Skeletal muscle satellite cell (primary cell): ENCODE results near the gene CES1.
"Not testable (repeated sequence)": the region's sequence is repeated elsewhere in the genome, so short reads cannot be mapped to it uniquely, and the experiment has no call there.

Source experiments
- H3K27me3 ChIP-seq: 2 replicates; pipeline ENCODE4 v1.7.0; 2013; ENCODE audit warnings: low read length; ENCODE audit not compliant: control insufficient read depth, insufficient read depth
- H3K36me3 ChIP-seq: 2 replicates; pipeline ENCODE4 v1.7.0; 2013; ENCODE audit warnings: mild to moderate bottlenecking, control low read depth, low read length; ENCODE audit not compliant: insufficient read depth
- H3K4me1 ChIP-seq: 2 replicates; pipeline ENCODE4 v1.7.0; 2013; ENCODE audit warnings: low read length; ENCODE audit not compliant: control insufficient read depth, insufficient read depth
- H3K4me2 ChIP-seq: 2 replicates; pipeline ENCODE4 v1.7.0; 2013; ENCODE audit warnings: mild to moderate bottlenecking, low read length
- H3K4me3 ChIP-seq: 2 replicates; pipeline ENCODE4 v1.7.0; 2013; ENCODE audit warnings: low read length
- H3K9ac ChIP-seq: 2 replicates; pipeline ENCODE4 v1.7.0; 2013; ENCODE audit warnings: mild to moderate bottlenecking, low read depth, low read length, moderate library complexity
- H3K9me3 ChIP-seq: replicated peaks from 2 replicates; pipeline ENCODE4 v1.7.0; 2013; ENCODE audit warnings: mild to moderate bottlenecking, control low read depth, low read length

Gene CES1

GRCh38 chr16:55782091-55782792 lies 50.7 kb downstream of the CES1 start:
- H3K9ac ChIP-seq, H3K4me3 ChIP-seq, H3K27me3 ChIP-seq, H3K4me2 ChIP-seq, H3K36me3 ChIP-seq, H3K9me3 ChIP-seq, H3K4me1 ChIP-seq: not testable (repeated sequence)

GRCh38 chr16:55781456-55781855 lies 51.4 kb downstream of the CES1 start:
- not testable (repeated sequence) for H3K4me3 ChIP-seq, H3K9ac ChIP-seq, H3K9me3 ChIP-seq, H3K36me3 ChIP-seq, H3K4me2 ChIP-seq, H3K4me1 ChIP-seq, H3K27me3 ChIP-seq

GRCh38 chr16:55780095-55780407 lies 52.8 kb downstream of the CES1 start:
- not testable (repeated sequence) for H3K9me3 ChIP-seq, H3K4me1 ChIP-seq, H3K4me3 ChIP-seq, H3K36me3 ChIP-seq, H3K4me2 ChIP-seq, H3K9ac ChIP-seq, H3K27me3 ChIP-seq

- no peaks in the 10 kb centered on the region for H3K27me3 ChIP-seq
- no peak overlapping the region for H3K9ac ChIP-seq
- no peak overlapping the region for H3K4me2 ChIP-seq
Measured at GRCh38 chr16:55779402-55780094, 53.3 kb downstream of the CES1 start.

GRCh38 chr16:55778757-55779156 lies 54.1 kb downstream of the CES1 start:
- H3K9me3 ChIP-seq, result no peaks in the 10 kb centered on the region
- no peak overlapping the region for H3K4me2 ChIP-seq
- no peaks in the 10 kb centered on the region for H3K36me3 ChIP-seq
- H3K27me3 ChIP-seq, result no peaks in the 10 kb centered on the region
- H3K4me1 ChIP-seq, result no peaks in the 10 kb centered on the region
- no peak overlapping the region for H3K4me3 ChIP-seq
- H3K9ac ChIP-seq, result no peak overlapping the region

More at GRCh38 chr16:55779402-55780094, 53.3 kb downstream of the CES1 start:
- Histone ChIP-seq H3K4me3 (no peak overlapping the region), H3K4me1 (no peaks in the 10 kb centered on the region), H3K36me3 (no peaks in the 10 kb centered on the region), H3K9me3 (no peaks in the 10 kb centered on the region)

GRCh38 chr16:55775857-55776256 lies 57.0 kb downstream of the CES1 start:
- H3K36me3 ChIP-seq, result no peaks in the 10 kb centered on the region
- H3K27me3 ChIP-seq, result no peaks in the 10 kb centered on the region
- no peaks in the 10 kb centered on the region for H3K4me1 ChIP-seq
- H3K9me3 ChIP-seq, result no peaks in the 10 kb centered on the region
- H3K4me2 ChIP-seq, result no peak overlapping the region
- H3K9ac ChIP-seq, result no peak overlapping the region
- no peak overlapping the region for H3K4me3 ChIP-seq

GRCh38 chr16:55773859-55774549 lies 58.9 kb downstream of the CES1 start:
- no peaks in the 10 kb centered on the region for H3K9me3 ChIP-seq
- H3K4me1 ChIP-seq, result no peaks in the 10 kb centered on the region
- H3K4me2 ChIP-seq, result no peak overlapping the region
- H3K27me3 ChIP-seq, result no peaks in the 10 kb centered on the region
- H3K9ac ChIP-seq, result no peak overlapping the region
- H3K4me3 ChIP-seq, result no peak overlapping the region
- H3K36me3 ChIP-seq, result no peaks in the 10 kb centered on the region

GRCh38 chr16:55765161-55765560 lies 67.7 kb downstream of the CES1 start:
- H3K9me3 ChIP-seq, result no peaks in the 10 kb centered on the region
- no peaks in the 10 kb centered on the region for H3K36me3 ChIP-seq
- no peaks in the 10 kb centered on the region for H3K27me3 ChIP-seq
- no peak overlapping the region for H3K4me2 ChIP-seq
- H3K9ac ChIP-seq, result no peak overlapping the region
- H3K4me1 ChIP-seq, result no peaks in the 10 kb centered on the region
- H3K4me3 ChIP-seq, result no peak overlapping the region

- Histone ChIP-seq H3K36me3 (no peaks in the 10 kb centered on the region), H3K4me1 (no peaks in the 10 kb centered on the region), H3K27me3 (no peaks in the 10 kb centered on the region), H3K9ac (no peak overlapping the region), H3K9me3 (no peaks in the 10 kb centered on the region), H3K4me2 (no peak overlapping the region), H3K4me3 (no peak overlapping the region)
Measured at GRCh38 chr16:55760310-55761001, 72.4 kb downstream of the CES1 start.

GRCh38 chr16:55759965-55760309 lies 73.0 kb downstream of the CES1 start:
- H3K4me3 ChIP-seq, H3K9ac ChIP-seq, H3K36me3 ChIP-seq, H3K27me3 ChIP-seq, H3K4me2 ChIP-seq, H3K4me1 ChIP-seq, H3K9me3 ChIP-seq: not testable (repeated sequence)

- H3K9me3 ChIP-seq, H3K36me3 ChIP-seq, H3K4me3 ChIP-seq, H3K4me2 ChIP-seq, H3K4me1 ChIP-seq, H3K27me3 ChIP-seq, H3K9ac ChIP-seq: not testable (repeated sequence)
Measured at GRCh38 chr16:55757595-55758527, 75.0 kb downstream of the CES1 start.
